DMS 273 treated with DMSO at 0.1 percent for 48 hours (cell line): ENCODE results near the gene REV3L.

Experiments
- DNase-seq: peaks from one replicate; lab custom pipeline; 2025; lab: John Stamatoyannopoulos, UW

REV3L gene

DNA sequence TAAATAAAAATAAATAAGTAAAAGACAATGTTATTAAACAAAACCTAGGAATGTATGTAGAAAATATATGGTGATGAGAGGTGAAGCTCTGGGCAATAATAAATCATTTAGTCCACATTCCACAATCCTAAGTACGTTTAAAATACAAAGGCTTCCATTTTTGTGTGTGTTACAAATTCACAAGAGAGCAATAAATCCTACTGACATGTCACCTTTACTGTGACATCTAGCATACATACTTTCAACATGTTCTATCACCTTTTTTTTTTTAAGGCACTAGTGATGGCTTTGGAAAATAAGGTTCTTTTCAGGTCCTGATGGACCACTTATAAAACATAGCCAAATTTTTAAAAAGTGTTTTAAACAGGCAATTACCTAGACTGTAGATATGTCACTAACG is 12.0 kb downstream of the REV3L start:
- no peak for DNase-seq

GRCh38 chr6:111469543-111469942 is 13.5 kb downstream of the REV3L start:
- DNase-seq, result no peak

DNA sequence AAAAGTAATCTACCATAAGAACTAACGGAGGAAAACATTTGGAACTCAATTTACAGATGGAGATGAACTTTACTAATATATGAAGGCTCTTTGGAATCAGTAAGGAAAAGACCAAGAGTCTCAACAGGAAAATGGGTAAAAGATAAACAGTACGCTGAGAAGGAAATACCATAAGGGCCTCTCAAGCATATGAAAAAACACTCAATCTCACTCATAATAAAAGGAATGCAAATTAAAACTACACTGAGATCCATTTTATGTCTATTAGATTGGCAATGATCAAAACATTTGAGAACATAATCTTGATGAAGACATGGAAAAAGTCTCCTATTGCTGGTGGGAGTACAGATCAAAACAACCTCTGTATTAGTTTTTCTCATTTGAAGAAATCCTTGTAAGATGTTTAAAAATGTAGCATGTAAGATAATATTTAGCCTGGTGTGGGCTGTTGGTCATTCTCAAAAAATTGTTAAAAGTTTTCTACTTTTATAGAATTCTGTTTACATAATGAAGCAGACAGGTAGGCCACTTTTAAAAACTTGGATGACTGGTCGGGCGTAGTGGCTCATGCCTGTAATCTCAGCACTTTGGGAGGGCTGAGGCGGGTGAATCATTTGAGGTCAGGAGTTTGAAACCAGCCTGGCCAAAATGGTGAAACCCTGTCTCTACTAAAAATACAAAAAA is 14.5 kb downstream of the REV3L start:
- no peak for DNase-seq

- no peak for DNase-seq
These were observed 18.8 kb downstream of the REV3L start for GRCh38 chr6:111464184-111464583.

GRCh38 chr6:111462770-111463391 is 20.1 kb downstream of the REV3L start:
- DNase-seq, result no peak

- no peak for DNase-seq
These were observed 21.2 kb downstream of the REV3L start for GRCh38 chr6:111461860-111462259.

DNA sequence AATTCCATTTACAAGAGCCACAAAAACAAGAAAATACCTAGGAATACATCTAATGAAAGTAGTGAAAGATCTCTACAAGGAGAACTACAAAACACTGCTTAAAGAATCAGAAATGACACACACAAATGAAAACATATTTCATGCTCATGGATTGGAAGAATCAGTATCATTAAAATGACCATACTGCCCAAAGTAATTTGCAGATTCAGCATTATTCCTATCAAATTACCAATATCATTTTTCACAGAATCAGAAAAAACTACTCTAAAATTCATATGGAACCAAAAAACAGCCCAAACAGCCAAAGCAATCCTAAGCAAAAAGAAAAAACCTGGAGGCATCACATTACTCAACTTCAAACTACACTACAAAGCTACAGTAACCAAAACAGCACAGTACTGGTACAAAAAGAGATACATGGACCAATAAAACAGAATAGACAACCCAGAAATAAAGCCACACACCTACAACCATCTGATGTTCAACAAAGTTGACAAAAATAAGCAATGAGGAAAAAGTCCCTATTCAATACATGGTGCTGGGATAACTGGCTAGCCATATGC is 24.3 kb downstream of the REV3L start:
- DNase-seq, result no peak

DNA sequence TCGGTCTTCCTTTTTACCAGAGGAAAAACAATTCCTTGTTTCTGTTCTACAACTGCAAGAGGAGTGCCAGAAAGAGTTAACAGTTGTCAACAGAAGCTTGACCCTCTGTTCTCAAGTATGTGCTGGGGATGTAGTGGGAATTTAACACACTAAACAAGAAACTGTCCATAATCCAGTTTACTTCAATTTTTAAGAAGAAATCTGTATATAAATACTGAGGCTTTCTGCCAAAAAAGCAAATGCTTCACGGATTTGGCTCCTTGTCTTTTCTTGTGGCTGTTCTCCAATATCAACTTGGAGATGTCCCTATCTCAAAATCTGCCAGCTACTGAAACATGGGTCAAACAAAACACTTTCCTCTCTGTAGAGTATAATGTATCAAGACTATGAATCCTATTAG is 26.8 kb downstream of the REV3L start:
- DNase-seq, result no peak

- DNase-seq, result no peak
These were observed 32.4 kb downstream of the REV3L start for GRCh38 chr6:111450636-111451035.

- DNase-seq, result no peak
These were observed 32.9 kb downstream of the REV3L start for GRCh38 chr6:111450087-111450486.

GRCh38 chr6:111449129-111449528 is 33.9 kb downstream of the REV3L start:
- no peak for DNase-seq

DNA sequence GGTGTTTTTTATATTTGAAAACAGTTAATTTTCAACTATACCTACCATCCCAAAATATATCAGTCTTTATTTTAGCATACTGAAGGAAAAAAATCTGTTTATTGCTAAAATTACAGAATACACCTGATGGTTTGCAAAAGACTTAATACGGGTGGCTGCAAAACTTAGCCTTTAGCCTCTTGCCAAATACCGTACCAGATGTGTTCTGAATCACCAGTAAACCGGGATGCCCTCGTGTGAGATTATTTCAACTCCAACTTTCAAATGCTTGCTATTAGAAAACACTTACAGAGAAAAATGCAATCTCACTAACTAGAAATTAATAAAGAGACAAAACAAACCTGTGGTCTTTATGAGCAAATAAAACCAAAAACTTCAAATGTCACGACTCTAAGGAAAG is 36.0 kb downstream of the REV3L start:
- DNase-seq, result no peak

DNA sequence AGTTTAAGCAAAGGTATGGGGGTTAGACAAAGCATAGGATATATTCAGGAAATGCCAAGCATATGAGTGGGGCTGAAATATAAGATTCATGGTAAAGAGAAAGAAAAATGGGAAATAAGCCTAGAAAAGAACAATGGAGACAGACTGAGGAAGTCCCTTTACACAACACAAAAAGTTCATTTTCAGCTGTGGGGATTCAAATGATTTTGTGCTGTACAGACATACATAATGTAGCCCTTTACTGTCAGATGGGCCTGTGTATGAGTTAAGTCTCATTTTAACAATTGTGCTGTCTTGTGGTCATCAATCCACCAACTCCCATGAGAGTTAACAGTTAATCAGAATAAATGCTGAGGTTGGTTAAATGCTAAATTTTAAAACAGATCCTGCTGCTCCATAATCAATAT is 37.2 kb downstream of the REV3L start:
- no peak for DNase-seq

- no peak for DNase-seq
These were observed 38.2 kb downstream of the REV3L start for GRCh38 chr6:111444794-111445193.

- DNase-seq, result no peak
These were observed 41.3 kb downstream of the REV3L start for GRCh38 chr6:111441678-111442243.

DNA sequence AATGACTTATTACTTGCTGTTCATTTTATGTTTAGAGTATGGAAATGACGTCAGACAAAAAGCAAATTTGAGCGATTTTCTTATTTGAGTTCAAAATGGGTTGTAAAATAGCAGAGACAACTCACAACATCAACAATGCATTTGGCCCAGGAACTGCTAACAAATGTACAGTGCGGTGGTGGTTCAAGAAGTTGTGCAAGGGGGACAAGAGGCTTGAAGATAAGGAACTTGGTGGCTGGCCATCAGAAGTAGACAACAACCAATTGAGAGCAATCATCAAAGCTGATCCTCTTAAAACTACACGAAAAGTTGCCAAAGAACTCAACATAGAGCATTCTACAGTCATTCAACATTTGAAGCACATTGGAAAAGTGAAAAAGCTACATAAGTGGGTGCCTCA is 43.8 kb downstream of the REV3L start:
- DNase-seq, result no peak

DNA sequence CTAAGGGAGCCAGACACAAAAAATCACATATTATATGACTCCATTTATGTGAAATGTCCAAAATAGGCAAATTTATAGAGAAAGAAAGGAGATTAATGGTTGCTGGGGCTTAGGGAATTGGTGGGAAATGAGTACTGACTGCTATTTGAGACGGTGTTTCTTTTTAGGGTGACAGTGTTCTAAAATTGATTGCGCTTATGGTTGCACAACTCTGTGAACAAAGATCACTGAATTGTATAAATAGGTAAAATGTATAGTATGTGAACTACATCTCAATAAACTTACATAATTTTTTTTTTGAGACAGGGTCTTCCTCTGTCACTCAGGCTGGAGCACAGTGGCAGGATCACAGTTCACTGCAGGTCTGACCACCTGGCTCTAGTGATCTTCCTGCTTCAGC is 45.4 kb downstream of the REV3L start:
- DNase-seq, result no peak

GRCh38 chr6:111432511-111432910 is 50.5 kb downstream of the REV3L start:
- no peak for DNase-seq

GRCh38 chr6:111430605-111431376 is 52.2 kb downstream of the REV3L start:
- no peak for DNase-seq

GRCh38 chr6:111429571-111429970 is 53.4 kb downstream of the REV3L start:
- DNase-seq, result no peak

GRCh38 chr6:111428811-111429210 is 54.2 kb downstream of the REV3L start:
- no peak for DNase-seq

GRCh38 chr6:111427341-111428116 is 55.5 kb downstream of the REV3L start:
- no peak for DNase-seq
